AG09319 (cell line): Measurements from ENCODE around the gene IL11.

ENCODE experiments used
- DNase-seq: peaks from one replicate; pipeline ENCODE4 v3.0.0-alpha.2; 2010; ENCODE audit warnings: low read depth; ENCODE audit errors: extremely low read depth
- TF ChIP-seq, protein P1 (sequence below): IDR thresholded peaks from 2 replicates; pipeline ENCODE4 v1.5.1; 2011; ENCODE audit warnings: low read depth, mild to moderate bottlenecking, inconsistent platforms, low read length, moderate library complexity

The IL11 gene

DNA sequence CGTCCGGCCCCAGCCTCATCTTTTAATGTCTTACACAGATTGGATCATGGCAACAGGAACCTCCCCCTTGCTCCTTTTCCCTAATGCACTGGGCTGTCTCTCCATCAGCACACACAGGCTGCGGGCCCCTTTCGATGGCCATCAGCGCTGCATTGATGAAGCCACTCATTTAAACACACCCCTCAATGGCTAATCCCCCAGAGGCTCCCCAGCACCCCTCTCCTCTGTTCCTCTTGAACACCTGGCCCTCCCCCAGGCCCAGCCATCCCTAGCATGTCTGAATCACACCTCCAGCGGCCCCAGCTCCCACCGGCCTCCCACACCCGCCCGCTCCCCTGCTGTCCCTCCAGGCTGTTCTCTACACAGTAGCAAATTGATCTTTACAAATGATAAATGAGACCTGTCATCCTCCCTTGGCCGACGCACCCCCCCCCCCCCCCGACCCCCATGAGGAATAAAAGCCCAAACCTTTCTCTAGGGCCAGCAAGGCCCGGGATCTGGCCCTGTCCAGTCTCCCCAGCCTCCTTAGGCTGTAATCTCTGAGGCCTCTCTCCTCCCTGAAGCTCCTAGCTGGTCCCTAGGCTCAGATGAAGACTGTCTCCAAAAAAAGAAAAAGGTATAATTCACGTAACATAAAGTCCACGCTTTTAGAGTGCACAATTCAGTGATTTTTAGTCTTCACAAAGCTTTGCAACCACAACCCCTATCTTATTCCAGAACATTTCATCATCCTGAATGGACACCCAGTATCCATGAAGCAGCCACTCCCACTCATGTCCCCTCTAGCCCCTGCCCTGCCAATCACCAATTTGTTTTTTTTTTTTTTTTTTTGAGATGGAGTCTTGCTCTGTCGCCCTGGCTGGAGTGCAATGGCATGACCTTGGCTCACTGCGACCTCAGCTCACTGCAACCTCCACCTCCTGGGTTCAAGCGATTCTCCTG is 22.8 kb upstream of the IL11 start:
- TF ChIP-seq, protein P1, sequence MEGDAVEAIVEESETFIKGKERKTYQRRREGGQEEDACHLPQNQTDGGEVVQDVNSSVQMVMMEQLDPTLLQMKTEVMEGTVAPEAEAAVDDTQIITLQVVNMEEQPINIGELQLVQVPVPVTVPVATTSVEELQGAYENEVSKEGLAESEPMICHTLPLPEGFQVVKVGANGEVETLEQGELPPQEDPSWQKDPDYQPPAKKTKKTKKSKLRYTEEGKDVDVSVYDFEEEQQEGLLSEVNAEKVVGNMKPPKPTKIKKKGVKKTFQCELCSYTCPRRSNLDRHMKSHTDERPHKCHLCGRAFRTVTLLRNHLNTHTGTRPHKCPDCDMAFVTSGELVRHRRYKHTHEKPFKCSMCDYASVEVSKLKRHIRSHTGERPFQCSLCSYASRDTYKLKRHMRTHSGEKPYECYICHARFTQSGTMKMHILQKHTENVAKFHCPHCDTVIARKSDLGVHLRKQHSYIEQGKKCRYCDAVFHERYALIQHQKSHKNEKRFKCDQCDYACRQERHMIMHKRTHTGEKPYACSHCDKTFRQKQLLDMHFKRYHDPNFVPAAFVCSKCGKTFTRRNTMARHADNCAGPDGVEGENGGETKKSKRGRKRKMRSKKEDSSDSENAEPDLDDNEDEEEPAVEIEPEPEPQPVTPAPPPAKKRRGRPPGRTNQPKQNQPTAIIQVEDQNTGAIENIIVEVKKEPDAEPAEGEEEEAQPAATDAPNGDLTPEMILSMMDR, result no peak
- no peak for DNase-seq

DNA sequence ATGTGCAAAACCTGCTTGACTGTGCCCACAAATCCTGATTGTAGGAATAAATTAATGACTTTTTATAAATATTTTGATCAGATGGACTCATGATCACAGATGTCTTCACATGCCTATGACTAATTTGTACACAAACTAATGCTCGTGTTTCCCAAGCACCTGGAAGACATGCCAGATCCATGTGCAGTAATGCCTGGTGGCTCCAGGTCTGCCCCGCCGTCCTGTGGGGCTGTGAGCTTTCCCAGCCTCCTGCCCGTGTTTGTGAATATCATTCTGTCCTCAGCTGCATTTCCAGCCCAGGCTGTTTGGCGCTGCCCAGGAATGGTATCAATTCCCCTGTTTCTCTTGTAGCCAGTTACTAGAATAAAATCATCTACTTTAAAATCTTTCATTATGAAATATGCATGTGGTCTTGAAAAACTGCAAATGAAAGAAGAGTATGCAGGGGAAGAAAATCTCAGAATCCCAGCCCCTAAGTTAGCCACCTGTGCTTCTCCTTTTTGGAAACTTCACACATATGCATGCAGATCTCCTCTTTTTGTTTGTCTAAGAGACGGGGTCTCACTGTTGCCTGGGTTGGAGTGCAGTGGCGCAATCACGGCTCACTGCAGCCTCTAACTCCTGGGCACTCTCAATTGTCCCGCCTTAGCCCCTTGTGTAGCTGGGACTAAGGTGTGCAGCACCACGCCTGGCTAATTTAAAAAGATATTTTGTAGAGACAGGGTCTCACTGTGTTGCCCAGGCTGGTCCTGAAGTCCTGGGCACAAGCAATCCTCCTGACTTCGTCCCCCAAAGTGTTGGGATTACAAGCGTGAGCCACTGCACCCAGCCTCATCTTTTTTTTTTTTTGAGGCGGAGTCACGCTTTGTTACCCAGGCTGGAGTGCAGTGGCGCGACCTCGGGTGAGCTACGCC is 21.7 kb upstream of the IL11 start:
- DNase-seq, result no peak
- TF ChIP-seq, protein P1, result no peak

DNA sequence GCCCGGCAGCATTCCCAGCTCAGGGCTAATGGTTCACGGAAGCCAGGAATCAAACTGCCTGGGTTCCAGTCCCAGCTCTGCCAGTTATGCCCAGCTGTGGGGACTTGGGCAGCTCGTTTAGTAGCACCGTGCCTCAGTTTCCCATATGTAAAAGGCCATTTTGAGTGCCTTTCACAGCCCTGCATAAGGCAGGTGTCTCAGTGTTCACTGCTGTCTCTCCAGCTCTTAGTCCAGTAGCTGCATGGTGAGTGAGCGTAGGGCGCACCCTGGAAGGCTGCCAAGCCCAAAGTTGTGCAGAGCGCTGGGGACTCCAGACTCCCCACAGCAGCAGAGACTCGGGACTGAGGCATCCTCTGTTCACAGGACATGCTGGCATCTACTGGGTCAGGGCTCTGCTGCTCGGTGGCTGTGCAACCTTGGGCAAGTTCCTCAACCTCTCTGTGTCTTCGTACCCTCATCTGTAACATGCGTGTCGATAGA is 21.0 kb upstream of the IL11 start:
- no peak for DNase-seq
- TF ChIP-seq, protein P1, result no peak

DNA sequence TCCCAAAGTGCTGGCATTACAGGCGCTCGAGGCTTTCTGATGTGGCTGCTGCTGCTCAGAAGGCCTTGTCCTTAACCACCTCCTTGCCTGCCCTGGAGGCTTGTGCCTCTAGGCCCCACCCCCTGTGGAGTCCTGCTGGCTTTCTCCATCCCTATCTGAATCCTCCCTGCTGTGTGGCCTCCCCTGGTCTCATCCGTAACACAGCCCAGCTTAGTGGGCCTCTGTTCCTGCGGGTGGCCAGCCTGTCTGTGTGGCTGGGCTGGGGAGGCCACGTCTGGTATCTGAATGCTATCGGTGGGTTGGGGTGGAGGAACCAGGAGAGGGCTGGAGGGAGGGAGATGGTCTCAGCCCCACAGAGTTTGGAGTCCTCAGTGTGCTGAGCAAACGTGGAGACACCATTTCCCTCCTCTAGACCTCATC is 20.2 kb upstream of the IL11 start:
- TF ChIP-seq, protein P1, result no peak
- no peak for DNase-seq

DNA sequence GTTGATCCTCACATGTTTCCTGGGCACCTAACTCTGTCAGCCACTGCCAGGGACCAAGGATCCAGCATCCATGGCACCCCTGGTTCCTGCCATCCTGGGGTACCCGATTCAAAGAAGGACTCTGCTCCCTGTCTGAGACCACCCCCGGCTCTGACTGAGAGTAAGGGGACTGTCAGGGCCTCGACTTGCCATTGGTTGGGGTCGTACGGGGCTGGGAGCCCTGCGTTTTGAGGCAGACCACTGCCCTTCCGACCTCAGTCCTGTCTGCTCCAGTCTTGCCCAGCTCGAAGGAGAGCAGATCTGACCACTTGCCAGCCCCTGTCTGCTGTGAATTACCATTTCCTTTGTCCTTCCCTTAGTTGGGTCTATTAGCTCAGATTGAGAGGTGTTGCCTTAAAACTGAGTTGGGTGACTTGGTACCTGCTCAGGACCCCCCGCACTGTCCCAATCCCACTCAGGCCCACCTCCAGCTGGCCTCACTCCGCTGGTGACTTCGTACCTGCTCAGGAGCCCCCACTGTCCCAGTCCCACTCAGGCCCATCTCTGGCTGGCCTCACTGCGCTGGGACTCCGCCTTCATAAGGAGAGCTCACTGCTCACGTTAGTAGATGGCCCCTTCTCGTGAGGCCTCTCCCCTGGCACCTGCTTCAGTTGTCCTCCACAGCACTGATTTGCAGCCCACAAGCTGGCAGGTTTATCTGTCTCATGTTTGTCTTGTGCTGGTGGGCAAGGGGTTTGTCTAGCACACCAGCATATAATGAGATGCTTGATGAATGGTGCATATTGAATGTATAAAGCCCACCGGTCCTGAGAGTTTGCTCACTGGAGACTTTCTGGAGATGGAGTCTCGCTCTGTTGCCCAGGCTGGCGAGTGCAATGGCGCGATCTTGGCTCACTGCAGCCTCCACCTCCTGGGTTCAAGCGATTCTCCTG is 19.4 kb upstream of the IL11 start:
- TF ChIP-seq, protein P1, result no peak
- DNase-seq, result no peak

DNA sequence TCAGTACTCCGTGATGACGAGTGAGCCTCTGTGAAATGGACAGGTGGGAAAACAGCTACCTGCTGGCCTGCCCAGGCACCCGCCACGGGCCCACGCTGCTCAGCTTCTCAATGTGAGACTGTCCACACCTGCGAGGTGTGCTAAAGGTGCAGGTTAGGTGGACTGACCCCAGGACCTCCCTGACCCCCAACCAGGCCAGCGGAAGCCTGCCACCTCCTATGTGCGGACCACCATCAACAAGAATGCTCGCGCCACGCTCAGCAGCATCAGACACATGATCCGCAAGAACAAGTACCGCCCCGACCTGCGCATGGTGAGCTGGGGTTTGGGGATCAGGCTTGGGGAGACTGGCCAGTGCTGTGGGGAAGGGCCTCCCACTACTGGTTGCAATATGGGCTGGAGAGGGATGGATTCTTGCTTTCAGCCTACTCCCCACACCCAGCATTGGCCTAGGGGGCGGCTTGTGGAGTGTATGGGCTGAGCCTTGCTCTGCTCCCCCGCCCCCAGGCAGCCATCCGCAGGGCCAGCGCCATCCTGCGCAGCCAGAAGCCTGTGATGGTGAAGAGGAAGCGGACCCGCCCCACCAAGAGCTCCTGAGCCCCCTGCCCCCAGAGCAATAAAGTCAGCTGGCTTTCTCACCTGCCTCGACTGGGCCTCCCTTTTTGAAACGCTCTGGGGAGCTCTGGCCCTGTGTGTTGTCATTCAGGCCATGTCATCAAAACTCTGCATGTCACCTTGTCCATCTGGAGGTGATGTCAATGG is 17.7 kb upstream of the IL11 start:
- DNase-seq, result no peak
- TF ChIP-seq, protein P1, result no peak
